Measurements from ENCODE around the gene NPPC.
"Not testable (repeated sequence)": the region's sequence is repeated elsewhere in the genome, so short reads cannot be mapped to it uniquely, and the experiment has no call there.

NPPC gene, protein sequence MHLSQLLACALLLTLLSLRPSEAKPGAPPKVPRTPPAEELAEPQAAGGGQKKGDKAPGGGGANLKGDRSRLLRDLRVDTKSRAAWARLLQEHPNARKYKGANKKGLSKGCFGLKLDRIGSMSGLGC

DNA sequence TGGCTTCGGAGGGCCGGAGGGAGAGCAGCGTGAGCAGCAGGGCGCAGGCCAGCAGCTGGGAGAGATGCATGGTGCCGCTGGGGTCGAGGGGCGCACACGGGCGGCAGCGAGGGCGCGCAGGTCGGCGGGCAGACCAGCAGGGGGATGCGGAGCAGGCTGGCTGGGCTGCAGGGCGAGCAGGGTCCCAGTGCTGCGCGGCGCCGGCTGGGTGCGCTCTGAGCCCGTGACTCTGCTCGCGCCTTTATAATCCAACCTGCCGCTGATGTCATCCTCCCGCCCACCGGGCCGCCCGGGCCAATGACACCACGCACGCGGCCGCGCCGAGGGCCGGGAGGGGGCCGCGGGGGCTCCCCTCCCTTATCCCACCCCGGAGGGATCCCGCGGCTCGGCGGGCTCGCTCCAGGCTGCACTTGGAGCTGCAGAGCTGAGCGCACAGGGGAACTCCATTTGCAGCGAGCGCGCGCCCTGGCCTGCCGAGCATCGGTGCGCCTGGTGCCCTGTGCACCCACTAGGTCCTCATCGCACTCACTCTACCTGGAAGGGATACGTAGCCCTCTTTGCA, at the start of gene NPPC:
NPPC (minus strand) TSS at position 217 of the 562 bp plus-strand sequence; CDS start at position 70, 147 bp downstream.
- peak; percentile 21 to 60 for DNase-seq (ENCODE audit: low read depth in 2 of 2)

DNA sequence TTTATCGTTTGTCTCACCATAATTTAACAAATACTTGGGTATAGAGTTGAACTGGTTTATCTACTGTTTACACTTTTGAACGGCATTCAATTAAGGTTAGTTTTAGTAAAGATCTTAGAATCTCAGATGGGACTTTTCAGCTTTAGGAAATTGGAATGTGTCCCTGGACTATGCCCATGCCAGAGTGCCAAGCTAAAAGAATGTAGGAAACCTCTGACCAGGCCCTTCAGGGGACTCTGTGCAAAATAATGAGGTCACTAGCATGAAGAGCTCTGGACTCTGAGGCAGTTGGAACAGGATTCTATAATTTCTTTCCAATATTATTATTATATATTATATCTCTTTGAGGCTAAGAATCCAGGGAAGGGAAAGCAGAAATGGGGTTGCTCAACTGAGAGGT, 48.8 kb upstream of the NPPC start:
- DNase-seq (ENCODE audit: low read depth in 2 of 2) = no peak

- DNase-seq (ENCODE audit: low read depth in 2 of 2) = no peak
Observed at GRCh38 chr2:231970461-231970860, 44.3 kb upstream of the NPPC start.

DNA sequence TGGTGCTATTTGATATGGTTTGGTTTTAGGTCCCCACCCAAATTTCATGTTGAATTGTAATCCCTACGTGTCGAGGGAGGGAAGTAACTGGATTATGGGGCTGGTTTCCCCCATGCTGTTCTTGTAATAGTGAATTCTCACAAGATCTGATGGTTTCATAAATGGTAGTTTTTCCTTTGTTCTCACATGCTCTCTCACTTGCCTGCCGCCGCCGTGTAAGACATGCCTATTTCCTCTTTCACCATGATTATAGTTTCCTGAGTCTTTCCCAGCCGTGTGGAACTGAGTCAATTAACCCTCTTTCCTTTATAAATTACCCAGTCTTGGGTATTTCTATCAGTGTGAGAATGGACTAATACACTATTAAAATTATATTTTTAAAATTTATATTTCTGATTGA, 42.6 kb upstream of the NPPC start:
- DNase-seq (ENCODE audit: low read depth in 2 of 2) = no peak

GRCh38 chr2:231966886-231967285, 40.7 kb upstream of the NPPC start:
- DNase-seq (ENCODE audit: low read depth in 2 of 2) = no peak

- no peak for DNase-seq (ENCODE audit: low read depth in 2 of 2)
Observed at GRCh38 chr2:231965102-231965501, 38.9 kb upstream of the NPPC start.

DNA sequence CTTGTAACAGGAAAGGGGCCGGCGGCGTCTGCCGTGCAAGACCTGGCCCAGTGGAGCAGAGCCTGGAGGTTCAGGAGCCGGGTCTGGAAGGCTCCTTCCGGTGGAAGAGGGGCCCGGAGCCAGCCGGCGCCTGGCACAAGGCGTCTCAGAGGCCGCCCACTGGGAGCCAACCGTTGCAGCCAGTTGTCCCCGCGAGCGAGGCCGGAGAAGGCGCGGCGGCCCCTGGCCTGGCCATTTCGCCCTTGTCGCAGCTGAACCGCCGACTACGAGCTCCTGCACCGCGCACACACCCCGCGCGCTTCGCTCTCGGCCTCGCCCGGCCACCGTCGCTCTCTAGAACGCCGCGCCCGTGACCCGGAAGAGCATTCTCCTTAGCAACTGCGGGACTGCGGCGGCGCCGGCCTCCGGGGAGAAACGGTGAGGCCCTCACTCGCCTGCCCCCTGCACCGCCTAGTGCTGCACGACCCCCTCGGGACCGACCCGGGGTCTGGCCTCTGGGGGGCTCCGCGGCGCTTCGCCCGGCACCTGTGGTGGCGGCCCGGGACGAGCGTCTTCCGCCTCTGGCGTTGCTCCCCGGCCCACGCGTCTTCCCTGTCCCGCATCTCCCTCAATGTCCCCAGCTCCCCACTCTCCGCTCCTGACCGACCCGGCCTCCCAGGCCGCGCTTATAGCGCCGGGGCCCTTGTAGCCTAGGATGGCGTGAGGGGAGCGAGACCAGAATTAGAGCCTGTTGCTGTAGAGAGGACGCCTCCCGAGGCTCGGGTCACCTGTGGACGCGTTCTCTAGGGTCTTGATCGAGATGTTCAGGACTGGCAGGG, 35.4 kb upstream of the NPPC start, which contains the start of gene DIS3L2:
DIS3L2 (plus strand) TSS at position 365 of the 818 bp plus-strand sequence. CDS start 53,215 bp downstream, outside the sequence.
- peak; percentile 48 to 69 for DNase-seq (ENCODE audit: low read depth in 2 of 2)

DNA sequence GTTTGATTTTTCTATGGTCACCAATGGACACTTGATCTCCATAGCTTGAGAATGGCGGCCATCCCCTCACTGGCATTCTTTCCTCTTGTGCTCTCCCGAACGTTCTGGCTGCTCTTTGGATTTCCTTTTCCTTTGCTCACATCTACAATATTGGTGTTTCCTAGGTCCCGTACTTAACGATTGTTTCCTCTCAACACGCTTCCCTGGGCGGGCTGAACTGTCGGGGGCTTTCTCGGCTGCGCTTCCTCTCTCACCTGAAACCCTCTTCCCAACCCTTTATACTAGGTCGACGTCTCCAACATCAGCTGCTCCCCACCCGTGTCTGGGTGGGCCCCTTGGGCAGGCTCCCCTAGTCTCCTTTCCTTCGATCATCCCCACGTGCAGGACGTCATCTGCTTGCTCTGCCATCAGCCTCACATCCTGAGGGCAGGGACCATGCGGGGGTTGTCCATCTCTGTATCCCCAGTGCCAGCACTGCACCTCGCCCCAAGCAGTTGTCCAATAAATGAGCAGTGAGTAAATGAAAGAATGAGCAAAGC, 34.7 kb upstream of the NPPC start:
- DNase-seq (ENCODE audit: low read depth in 2 of 2) = no peak

DNA sequence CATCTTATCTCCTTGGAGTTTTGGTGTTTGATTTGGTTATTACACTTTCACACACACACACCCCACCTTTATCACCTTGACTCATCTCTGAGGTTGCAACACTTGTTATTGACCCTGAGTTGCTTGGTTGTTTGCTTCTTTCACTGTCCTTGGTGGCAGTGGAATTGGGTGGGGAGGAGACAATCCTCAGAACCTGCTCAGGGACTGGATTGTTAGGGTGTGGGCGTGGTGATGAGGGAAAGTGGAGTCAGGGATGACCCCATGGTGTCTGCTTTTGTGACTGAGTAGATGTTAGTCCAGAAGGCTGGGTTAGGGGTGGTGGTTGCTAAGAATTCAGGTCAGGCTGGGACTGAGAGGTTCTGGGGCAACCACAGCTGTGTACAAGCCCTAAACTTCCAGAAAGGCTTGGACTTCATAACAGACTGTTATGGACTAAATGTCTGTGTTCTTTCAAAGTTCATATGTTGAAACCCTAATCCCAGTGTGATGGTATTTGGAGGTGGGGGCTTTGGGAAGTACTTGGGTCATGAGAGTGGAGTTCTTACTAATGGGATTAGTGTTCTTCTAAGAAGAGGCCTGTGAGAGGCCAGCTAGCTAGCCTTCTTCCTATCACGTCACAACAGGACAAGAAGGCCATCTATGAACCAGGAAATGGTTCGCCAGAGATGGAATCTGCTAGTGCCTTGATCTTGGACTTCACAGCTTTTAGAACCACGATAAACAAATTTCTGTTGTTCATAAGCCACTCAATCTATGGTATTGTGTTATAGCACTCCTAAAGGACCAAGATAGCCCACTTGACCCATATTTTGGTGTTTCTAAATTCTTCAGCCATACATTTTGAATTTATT, 31.9 kb upstream of the NPPC start:
- DNase-seq (ENCODE audit: low read depth in 2 of 2) = no peak

GRCh38 chr2:231955758-231956472, 29.7 kb upstream of the NPPC start:
- DNase-seq (ENCODE audit: low read depth in 2 of 2) = no peak

DNA sequence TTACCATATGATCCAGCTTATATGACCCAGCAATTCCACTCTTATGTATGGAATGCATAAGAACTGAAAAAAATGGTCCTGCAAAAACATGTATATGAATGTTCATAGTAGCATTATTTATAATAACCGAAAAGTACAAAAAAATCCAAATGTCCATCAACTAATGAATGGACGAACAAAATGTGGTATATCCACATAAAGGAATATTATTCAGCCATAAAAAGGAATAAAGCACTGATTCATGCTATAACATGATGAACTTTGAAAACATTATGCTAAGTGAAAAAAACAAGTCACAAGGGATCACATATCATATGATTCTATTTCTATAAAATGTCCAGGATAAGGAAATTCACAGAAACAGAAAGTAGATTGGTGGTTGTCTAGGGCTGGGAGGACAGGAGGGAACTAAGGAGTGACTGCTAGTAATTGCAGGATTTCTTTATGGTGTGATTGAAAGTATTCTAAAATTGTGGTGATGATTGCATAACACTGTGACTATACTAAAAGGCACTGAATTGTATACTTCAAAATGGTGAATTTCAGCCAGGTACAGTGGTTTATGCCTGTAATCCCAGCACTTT, 25.3 kb upstream of the NPPC start:
- DNase-seq (ENCODE audit: low read depth in 2 of 2) = no peak

DNA sequence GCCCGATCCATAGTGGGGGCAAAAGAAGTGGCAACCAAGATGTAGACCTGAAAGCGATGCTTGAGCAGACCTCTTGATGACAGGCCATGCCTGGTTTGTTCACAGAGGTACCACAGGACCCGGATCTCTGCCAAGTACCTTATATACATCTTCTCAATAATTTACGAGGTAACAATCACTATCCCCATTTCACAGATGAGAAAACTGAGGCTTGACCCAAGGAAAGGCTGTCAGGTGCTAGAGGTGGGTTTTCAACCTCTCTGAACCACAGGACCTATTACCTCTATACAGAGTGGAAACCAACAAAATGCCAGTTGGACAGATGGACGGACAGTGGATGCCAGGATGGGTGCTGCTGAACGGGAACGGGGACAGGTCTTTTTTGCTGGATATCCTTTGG, 21.5 kb upstream of the NPPC start:
- DNase-seq (ENCODE audit: low read depth in 2 of 2) = no peak

DNA sequence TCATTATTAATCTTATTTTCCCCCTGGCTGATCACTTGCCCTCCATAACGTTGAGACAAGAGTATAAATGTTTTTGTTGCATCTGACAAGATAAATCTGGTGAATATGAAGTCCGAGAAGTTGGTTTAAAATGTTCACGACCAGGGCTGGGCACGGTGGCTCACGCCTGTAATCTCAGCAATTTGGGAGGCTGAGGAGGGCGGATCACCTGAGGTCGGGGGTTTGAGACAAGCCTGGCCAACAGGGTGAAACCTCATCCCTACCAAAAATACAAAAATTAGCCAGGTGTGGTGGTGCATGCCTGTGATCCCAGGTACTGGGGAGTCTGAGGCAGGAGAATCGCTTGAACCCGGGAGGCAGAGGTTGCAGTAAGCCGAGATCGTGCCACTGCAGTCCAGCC, 20.9 kb upstream of the NPPC start:
- not testable (repeated sequence) for DNase-seq (ENCODE audit: low read depth in 2 of 2)

DNA sequence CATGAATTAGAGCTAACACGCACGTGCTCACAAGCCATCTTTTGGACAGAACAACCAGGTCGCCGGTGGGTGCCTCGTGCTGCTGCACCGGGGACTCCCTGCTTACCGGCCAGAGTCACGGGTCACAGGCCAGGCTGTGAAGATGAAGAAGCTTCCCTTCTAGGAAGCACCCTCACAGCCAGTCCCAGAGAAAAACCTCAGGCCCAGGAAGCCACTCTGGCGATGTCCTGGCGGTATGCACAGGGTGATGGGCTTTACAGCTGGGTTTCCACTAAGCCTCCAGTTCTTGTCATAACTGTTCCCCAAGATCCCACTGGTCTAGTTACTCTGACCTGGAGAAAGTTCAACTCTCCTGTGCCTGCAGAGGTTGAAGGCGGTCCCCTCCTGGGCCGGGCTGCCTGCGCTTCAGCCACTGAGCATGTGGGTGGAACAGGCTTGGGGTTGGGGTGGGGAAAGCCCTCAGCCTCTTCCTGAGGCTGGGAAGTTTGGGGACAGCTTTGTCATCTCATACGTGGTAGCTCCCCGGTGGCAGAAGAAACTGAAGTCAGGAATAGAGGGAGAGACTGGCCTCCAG, 20.1 kb upstream of the NPPC start:
- DNase-seq (ENCODE audit: low read depth in 2 of 2) = no peak

DNA sequence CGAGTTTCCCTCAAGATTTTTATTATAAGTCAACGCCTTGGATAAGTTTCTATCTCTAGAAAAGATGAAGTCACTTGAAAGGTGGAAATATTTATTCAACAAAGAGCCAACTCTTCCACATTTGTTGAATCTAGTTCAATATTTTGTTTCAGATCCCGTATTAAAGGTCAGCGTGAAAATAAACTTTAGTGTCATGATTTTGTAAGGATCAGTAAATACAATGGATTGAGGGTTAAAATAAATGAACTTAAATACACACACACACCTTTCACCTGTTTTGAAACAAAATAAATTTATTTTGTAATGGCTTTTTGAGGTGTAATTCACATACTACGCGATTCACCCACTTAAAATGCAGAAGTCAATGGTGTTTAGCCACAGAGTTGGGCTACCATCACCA, 16.0 kb upstream of the NPPC start:
- DNase-seq (ENCODE audit: low read depth in 2 of 2) = no peak

GRCh38 chr2:231941673-231942072, 15.5 kb upstream of the NPPC start:
- no peak for DNase-seq (ENCODE audit: low read depth in 2 of 2)

DNA sequence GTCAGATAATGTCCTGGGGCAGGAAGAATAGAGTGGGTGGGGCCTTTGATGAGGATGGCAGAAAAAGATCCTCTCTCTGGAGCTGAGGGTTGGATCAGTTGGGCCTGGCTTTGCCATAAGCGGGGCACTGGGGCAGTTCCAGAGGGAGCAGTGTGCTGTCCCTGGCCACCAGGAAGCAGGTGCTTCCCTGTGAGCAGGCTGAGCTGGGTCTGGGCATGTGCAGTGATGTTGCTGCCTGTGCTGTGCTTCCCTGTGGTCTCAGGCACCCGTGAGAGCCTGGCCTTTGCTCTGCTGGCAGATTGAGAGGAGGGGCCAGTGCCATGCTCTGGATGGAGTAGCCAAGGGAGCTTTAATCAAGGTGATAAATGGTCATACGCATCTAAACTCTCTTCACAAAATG, 14.6 kb upstream of the NPPC start:
- no peak for DNase-seq (ENCODE audit: low read depth in 2 of 2)

- DNase-seq (ENCODE audit: low read depth in 2 of 2) = no peak
Observed at GRCh38 chr2:231939022-231939421, 12.8 kb upstream of the NPPC start.

- DNase-seq (ENCODE audit: low read depth in 2 of 2) = no peak
Observed at GRCh38 chr2:231937057-231937456, 10.9 kb upstream of the NPPC start.

GRCh38 chr2:231936491-231936890, 10.3 kb upstream of the NPPC start:
- no peak for DNase-seq (ENCODE audit: low read depth in 2 of 2)

- DNase-seq (ENCODE audit: low read depth in 2 of 2) = no peak
Observed at GRCh38 chr2:231935815-231936214, 9.6 kb upstream of the NPPC start.

Measured in stimulated activated CD8-positive, alpha-beta memory T cell treated with anti-CD3 and anti-CD28 coated beads, Interleukin-7, amount 100 ng/mL, for 4 hours (primary cell).